Cardiac fibroblast (primary cell): ENCODE measurements around the gene SLC49A4.
"Not testable (repeated sequence)": the region's sequence is repeated elsewhere in the genome, so short reads cannot be mapped to it uniquely, and the experiment has no call there.

Experiments used
- DNase-seq, 2 donors: peaks; one replicate each; pipeline versions ENCODE4 v3.0.0 to v3.0.0-alpha.2; 2010; ENCODE audit warnings: low read depth in 2 of 2
- H3K4me3 ChIP-seq, 2 donors: replicated peaks in 1 of 2; 1 replicate in 1 of 2; 2 replicates in 1 of 2; pipeline ENCODE4 v1.5.1; 2011; ENCODE audit warnings: low read depth in 2 of 2, low read length in 2 of 2, mild to moderate bottlenecking in 2 of 2, moderate library complexity in 1 of 2
- TF ChIP-seq, protein P1 (sequence below): IDR thresholded peaks from one replicate; pipeline ENCODE4 v1.5.1; 2011; ENCODE audit warnings: low read depth, mild to moderate bottlenecking, low read length, inconsistent platforms

Gene SLC49A4, protein sequence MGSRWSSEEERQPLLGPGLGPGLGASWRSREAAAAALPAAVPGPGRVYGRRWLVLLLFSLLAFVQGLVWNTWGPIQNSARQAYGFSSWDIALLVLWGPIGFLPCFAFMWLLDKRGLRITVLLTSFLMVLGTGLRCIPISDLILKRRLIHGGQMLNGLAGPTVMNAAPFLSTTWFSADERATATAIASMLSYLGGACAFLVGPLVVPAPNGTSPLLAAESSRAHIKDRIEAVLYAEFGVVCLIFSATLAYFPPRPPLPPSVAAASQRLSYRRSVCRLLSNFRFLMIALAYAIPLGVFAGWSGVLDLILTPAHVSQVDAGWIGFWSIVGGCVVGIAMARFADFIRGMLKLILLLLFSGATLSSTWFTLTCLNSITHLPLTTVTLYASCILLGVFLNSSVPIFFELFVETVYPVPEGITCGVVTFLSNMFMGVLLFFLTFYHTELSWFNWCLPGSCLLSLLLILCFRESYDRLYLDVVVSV

DNA sequence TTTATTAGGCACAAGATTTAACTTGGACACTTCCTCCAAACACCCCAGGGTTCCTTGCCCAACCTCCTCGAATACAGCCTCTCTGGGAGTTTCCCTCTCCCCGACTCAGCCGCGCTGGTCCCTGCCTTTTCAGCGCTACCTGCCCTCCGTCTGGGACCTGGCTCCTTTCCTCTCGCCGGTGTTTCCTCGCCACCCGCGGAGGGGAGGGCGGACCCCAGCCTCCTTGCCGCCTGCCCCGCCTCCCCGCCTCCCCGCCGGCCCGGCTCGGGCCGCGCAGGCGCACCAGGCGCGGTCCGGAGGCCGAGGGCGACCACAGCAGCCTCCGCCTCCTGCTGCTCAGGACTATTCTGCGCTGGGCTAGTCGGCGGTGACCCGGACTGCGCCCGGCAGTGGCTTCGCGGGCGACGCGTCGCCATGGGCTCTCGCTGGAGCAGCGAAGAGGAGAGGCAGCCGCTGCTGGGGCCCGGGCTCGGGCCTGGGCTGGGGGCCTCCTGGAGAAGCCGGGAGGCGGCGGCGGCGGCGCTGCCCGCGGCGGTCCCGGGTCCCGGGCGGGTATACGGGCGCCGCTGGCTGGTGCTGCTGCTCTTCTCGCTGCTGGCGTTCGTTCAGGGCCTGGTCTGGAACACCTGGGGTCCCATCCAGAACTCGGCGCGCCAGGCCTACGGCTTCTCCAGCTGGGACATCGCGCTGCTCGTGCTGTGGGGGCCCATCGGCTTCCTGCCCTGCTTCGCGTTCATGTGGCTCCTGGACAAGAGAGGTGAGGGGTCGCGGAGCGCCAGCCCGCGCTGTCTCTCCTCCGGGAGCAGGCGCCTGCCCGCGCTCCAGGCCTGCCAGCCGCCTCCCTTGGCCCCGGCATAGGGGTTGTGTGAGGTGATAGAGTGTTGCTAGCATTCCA lies at the start of gene SLC49A4:
TSS of gene SLC49A4 (plus strand) at position 291 of the 895 bp plus-strand sequence. CDS start at position 415, 124 bp downstream.
- peak within 1 kb of the TSS; percentile 75 to 77 for H3K4me3 ChIP-seq
- TF ChIP-seq, protein P1, sequence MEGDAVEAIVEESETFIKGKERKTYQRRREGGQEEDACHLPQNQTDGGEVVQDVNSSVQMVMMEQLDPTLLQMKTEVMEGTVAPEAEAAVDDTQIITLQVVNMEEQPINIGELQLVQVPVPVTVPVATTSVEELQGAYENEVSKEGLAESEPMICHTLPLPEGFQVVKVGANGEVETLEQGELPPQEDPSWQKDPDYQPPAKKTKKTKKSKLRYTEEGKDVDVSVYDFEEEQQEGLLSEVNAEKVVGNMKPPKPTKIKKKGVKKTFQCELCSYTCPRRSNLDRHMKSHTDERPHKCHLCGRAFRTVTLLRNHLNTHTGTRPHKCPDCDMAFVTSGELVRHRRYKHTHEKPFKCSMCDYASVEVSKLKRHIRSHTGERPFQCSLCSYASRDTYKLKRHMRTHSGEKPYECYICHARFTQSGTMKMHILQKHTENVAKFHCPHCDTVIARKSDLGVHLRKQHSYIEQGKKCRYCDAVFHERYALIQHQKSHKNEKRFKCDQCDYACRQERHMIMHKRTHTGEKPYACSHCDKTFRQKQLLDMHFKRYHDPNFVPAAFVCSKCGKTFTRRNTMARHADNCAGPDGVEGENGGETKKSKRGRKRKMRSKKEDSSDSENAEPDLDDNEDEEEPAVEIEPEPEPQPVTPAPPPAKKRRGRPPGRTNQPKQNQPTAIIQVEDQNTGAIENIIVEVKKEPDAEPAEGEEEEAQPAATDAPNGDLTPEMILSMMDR = no peak
- DNase-seq = peak; percentile 67 to 79

DNA sequence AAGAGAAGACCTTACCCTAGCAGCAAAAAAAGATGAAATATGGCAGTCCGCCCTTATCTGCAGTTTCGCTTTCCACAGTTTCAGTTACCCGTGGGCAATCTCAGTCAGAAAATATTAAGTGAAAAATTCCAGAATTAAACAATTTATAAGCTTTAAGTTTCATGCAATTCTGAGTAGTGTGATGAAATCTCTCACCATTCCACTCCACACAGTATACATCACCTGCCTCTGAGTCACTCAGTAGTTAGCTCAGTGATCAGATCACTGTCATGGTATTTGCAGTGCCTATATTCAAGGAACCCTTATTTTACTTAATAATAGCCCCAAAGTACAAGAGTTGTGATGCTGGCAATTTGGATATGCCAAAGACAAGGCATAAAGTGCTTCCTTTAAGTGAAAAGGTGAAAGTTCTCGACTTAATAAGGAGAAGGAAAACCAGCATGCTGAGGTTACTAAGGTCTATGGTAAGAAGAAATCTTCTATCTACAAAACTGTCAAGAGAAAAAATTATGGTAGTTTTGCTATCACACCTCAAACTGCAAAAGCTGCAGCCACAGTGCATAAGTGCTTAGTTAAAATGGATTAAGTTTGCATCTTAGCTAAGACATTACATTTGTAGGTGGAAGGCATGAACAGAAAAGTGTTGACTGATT lies 49.4 kb upstream of the SLC49A4 start:
- DNase-seq = peak; percentile 50 to 80
- TF ChIP-seq, protein P1 = no peak
- H3K4me3 ChIP-seq = no peak overlapping the region

DNA sequence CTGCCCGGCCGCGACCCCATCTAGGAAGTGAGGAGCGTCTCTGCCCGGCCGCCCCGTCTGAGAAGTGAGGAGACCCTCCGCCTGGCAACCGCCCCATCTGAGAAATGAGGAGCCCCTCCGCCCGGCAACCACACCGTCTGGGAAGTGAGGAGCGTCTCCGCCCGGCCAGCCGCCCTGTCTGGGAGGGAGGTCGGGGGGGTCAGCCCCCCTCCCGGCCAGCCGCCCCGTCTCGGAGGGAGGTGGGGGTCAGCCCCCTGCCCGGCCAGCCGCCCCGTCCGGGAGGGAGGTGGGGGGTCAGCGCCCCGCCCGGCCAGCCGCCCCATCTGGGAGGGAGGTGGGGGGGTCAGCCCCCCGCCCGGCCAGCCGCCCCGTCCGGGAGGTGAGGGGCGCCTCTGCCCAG lies 47.6 kb upstream of the SLC49A4 start:
- not testable (repeated sequence) for DNase-seq, H3K4me3 ChIP-seq

DNA sequence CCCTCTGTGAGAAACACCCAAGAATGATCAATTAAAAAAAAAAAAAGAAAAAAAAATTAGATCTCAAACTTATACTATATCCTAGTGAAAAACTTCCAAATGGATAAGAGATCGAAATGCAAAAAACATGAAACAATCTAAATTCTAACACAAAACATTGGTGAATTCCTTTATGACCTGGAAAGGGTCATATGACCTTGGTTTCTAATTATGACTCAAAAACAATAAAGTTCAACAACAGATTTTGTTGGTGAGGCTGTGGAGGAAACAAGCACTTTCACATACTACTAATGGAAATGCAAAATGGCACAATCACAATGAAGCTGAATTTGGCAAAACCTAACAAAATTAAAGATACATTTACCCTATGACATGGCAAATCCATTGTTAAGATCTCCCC lies 46.5 kb upstream of the SLC49A4 start:
- no peak for DNase-seq
- TF ChIP-seq, protein P1 = no peak

DNA sequence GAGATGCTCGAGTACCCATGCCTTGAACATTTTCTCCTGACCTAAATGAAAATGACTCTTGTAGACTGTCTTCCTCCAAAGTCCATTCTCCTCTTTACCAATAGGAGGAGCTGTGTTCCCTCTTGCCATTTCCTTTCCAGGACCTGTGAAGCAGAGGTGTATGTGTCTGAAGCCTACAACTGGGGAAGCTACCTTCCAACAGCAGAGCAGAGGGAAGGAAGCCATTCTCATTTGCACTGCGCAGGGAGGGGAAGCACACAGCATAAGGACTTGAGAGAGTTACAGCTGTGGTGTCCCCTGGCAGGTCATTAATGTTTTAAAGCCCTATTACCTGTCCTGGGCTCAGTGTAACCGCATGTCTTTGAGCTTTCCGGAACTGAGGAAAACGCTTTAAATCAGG lies 39.9 kb upstream of the SLC49A4 start:
- peak; percentile 68 to 72 for DNase-seq
- H3K4me3 ChIP-seq = no peak overlapping the region
- TF ChIP-seq, protein P1 = peak; percentile 89

More for the DNA sequence above, 46.5 kb upstream of the SLC49A4 start:
- no peak overlapping the region for H3K4me3 ChIP-seq

DNA sequence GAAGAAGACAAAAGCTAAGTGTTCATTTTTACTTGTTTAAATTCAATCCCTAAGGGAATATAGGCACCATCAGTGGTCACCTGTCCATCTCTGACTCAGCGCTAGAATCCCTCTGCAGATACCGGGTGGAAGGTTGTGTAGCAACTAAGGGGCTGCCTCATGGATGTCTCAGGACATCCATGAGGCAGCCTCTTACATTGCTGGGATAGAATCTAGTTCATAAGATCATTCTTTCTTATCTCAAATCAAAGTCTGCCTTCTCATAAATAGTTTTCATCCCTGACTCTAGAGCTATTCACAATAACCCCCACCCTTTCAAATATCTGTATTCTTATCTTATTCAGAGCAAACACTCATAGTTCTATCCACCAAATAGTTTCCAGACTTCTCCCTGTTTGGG lies 39.4 kb upstream of the SLC49A4 start:
- TF ChIP-seq, protein P1 = no peak
- DNase-seq = no peak
- no peak overlapping the region for H3K4me3 ChIP-seq
